ENCODE measurements around the gene BICD2. TPM values are rescaled to one million over a fixed set of nuclear protein-coding genes. Genes with fewer than 3 reads are reported as not detected.

The BICD2 gene
- total and polyA plus RNA-seq, 9 of the 15 experiments (the other 6 are each of a cell fraction or from before 2014, with no cell fraction given): 3.6 to 23.4 (median 11.8) TPM

DNA sequence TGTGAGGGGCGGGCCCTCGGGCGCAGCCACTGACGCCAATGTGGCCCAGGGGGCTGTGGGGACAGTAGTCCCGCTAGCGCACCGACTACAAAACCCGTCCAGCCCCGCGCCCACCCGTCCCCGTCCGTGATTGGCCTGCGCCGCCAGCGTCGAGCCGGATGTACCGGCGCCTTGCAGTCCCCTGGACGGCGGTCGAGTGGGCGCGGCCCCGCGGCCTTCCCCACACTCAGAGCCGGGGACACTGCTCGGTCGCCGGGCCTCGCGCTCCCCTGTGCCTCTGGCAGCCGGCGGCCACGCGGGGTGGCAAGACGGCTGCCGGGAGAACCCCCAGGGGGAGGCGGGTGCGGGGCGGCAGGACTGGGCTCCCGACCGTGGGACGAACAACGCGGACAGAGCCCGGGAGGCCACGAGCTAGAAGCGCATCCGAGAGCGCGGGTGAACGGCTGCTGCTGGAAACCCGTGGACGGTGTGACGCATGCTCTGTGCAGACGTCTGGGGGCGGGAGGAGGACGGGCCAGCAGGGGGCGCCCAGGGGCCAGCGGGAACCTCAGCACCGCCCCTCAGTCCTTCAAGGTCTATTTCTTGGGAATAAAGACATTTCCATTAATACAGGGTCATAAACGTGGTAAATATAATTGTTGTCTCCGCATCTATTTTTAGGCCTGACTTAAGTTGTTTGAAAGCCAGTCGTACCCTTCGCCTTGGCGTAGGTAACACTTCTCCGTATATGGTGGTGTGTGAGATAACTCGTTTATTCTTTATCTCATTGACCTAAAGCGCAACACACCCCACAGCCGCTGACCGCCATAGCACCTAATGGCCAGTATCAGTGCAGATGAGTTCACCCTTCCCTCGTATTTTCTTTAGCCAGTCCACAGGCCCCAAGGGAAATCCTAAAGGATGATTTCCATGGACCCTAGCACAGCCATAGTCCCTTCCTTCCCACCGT is 629 bp upstream of the BICD2 start (continued):
- TF ChIP-seq, protein P1, sequence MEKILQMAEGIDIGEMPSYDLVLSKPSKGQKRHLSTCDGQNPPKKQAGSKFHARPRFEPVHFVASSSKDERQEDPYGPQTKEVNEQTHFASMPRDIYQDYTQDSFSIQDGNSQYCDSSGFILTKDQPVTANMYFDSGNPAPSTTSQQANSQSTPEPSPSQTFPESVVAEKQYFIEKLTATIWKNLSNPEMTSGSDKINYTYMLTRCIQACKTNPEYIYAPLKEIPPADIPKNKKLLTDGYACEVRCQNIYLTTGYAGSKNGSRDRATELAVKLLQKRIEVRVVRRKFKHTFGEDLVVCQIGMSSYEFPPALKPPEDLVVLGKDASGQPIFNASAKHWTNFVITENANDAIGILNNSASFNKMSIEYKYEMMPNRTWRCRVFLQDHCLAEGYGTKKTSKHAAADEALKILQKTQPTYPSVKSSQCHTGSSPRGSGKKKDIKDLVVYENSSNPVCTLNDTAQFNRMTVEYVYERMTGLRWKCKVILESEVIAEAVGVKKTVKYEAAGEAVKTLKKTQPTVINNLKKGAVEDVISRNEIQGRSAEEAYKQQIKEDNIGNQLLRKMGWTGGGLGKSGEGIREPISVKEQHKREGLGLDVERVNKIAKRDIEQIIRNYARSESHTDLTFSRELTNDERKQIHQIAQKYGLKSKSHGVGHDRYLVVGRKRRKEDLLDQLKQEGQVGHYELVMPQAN (IDR thresholded peaks at IDR 0.05; ENCODE audit: borderline replicate concordance): peak; percentile 70
- TF ChIP-seq SMARCC2 (IDR thresholded peaks at IDR 0.05; ENCODE audit: low read depth) (no peak), SRF (CRISPR knock-in tag; IDR thresholded peaks at IDR 0.05) (peak in 1 of 2 experiments; percentile 75; a peak in 2 of 4 replicates), SMARCB1 (IDR thresholded peaks at IDR 0.05; ENCODE audit: insufficient read length, low read depth) (no peak), RFX1 (IDR thresholded peaks at IDR 0.05) (no peak), HNRNPLL (IDR thresholded peaks at IDR 0.05; ENCODE audit: low read depth, low read length, poor library complexity, severe bottlenecking) (peak; percentile 80), ZNF263 (CRISPR knock-in tag; IDR thresholded peaks at IDR 0.05; ENCODE audit: borderline replicate concordance) (0 out of 2 replicates have a peak, but pooled peaks have one; percentile 21), HEY1 (CRISPR knock-in tag; IDR thresholded peaks at IDR 0.05; ENCODE audit: borderline replicate concordance) (no peak), L3MBTL2 (IDR thresholded peaks at IDR 0.05) (peak; percentile 93), PHB2 (IDR thresholded peaks at IDR 0.05; ENCODE audit: low read depth) (no peak), SMAD3 (CRISPR knock-in tag; conservative IDR thresholded peaks at IDR 0.05) (no peak; the same call in 1 of the 2 replicates), ZNF384 (IDR thresholded peaks at IDR 0.05; ENCODE audit: low read depth, low read length) (no peak; the same call in 1 of the 2 replicates), ETV1 (tag; conservative IDR thresholded peaks at IDR 0.05; ENCODE audit: low read depth) (0 out of 2 replicates have a peak, but pooled peaks have one; percentile 47)
- TF ChIP-seq, protein P2, sequence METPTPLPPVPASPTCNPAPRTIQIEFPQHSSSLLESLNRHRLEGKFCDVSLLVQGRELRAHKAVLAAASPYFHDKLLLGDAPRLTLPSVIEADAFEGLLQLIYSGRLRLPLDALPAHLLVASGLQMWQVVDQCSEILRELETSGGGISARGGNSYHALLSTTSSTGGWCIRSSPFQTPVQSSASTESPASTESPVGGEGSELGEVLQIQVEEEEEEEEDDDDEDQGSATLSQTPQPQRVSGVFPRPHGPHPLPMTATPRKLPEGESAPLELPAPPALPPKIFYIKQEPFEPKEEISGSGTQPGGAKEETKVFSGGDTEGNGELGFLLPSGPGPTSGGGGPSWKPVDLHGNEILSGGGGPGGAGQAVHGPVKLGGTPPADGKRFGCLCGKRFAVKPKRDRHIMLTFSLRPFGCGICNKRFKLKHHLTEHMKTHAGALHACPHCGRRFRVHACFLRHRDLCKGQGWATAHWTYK (CRISPR knock-in tag; IDR thresholded peaks at IDR 0.05): peak; percentile 78; the same call in 1 of the 2 replicates
- TF ChIP-seq, protein P3, sequence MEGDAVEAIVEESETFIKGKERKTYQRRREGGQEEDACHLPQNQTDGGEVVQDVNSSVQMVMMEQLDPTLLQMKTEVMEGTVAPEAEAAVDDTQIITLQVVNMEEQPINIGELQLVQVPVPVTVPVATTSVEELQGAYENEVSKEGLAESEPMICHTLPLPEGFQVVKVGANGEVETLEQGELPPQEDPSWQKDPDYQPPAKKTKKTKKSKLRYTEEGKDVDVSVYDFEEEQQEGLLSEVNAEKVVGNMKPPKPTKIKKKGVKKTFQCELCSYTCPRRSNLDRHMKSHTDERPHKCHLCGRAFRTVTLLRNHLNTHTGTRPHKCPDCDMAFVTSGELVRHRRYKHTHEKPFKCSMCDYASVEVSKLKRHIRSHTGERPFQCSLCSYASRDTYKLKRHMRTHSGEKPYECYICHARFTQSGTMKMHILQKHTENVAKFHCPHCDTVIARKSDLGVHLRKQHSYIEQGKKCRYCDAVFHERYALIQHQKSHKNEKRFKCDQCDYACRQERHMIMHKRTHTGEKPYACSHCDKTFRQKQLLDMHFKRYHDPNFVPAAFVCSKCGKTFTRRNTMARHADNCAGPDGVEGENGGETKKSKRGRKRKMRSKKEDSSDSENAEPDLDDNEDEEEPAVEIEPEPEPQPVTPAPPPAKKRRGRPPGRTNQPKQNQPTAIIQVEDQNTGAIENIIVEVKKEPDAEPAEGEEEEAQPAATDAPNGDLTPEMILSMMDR (IDR thresholded peaks at IDR 0.05 in 2 of 3, conservative IDR thresholded peaks at IDR 0.05 in 1 of 3; ENCODE audit: insufficient read depth in 2 of 3, low read depth in 1 of 3, low read length in 3 of 3): peak; percentile 89 to 94 (median 93)
- TF ChIP-seq, protein P4, sequence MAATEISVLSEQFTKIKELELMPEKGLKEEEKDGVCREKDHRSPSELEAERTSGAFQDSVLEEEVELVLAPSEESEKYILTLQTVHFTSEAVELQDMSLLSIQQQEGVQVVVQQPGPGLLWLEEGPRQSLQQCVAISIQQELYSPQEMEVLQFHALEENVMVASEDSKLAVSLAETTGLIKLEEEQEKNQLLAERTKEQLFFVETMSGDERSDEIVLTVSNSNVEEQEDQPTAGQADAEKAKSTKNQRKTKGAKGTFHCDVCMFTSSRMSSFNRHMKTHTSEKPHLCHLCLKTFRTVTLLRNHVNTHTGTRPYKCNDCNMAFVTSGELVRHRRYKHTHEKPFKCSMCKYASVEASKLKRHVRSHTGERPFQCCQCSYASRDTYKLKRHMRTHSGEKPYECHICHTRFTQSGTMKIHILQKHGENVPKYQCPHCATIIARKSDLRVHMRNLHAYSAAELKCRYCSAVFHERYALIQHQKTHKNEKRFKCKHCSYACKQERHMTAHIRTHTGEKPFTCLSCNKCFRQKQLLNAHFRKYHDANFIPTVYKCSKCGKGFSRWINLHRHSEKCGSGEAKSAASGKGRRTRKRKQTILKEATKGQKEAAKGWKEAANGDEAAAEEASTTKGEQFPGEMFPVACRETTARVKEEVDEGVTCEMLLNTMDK (IDR thresholded peaks at IDR 0.05; ENCODE audit: borderline replicate concordance, insufficient read depth, low read depth, low read length, poor library complexity, severe bottlenecking): peak; percentile 99
- TF ChIP-seq, protein P5, sequence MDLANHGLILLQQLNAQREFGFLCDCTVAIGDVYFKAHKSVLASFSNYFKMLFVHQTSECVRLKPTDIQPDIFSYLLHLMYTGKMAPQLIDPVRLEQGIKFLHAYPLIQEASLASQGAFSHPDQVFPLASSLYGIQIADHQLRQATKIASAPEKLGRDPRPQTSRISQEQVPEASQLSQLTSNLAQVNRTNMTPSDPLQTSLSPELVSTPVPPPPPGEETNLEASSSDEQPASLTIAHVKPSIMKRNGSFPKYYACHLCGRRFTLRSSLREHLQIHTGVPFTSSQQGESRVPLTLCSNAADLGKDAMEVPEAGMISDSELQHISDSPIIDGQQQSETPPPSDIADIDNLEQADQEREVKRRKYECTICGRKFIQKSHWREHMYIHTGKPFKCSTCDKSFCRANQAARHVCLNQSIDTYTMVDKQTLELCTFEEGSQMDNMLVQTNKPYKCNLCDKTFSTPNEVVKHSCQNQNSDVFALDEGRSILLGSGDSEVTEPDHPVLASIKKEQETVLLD (IDR thresholded peaks at IDR 0.05): peak; percentile 73
